Esophagus squamous epithelium (tissue), 4 donors: ENCODE measurements around the gene PVALEF.

Source experiments
- CTCF ChIP-seq, 6 experiments: fragments of 450-650 bp in 4 of 6; fragments of 200-600 bp in 2 of 6; sonication (generic) in 2 of 6; IDR thresholded peaks; one replicate each; pipeline ENCODE4 v1.5.1; 2016 to 2019; ENCODE audit warnings: antibody characterized with exemption in 6 of 6, mild to moderate bottlenecking in 4 of 6, moderate library complexity in 4 of 6
- POLR2A ChIP-seq, 4 donors: fragments of 450-650 bp; IDR thresholded peaks; one replicate each; pipeline ENCODE4 v1.6.1; 2017; ENCODE audit warnings: antibody characterized with exemption in 4 of 4, mild to moderate bottlenecking in 4 of 4, moderate library complexity in 3 of 4

- TF ChIP-seq CTCF (IDR thresholded peaks at IDR 0.05) (no peak), POLR2A (IDR thresholded peaks at IDR 0.05) (no peak)
Measured at GRCh38 chr17:81187586-81188490, 22.5 kb downstream of the PVALEF start.
